Lung (tissue), 12 donors: ENCODE data around the gene SLC39A5. TPM values are rescaled to one million over a fixed set of nuclear protein-coding genes. Genes with fewer than 3 reads are reported as not detected.
A peak's percentile ranks its signal among the peaks of the same experiment; 100 is the strongest.

ENCODE experiments used
- ATAC-seq: fragments of 200-7000 bp; cut with Tn5 transposase; one replicate; pipeline ENCODE4 v1.9.1; 2020; ENCODE audit warnings: moderate number of reproducible peaks; ENCODE audit not compliant: insufficient read depth, low FRiP score
- DNase-seq, 3 donors: peaks; one replicate each; pipeline ENCODE4 v3.0.0-alpha.2; 2013 to 2017
- H3K27ac ChIP-seq, 2 donors: one replicate each; pipeline ENCODE4 v1.5.1; 2013; ENCODE audit warnings: mild to moderate bottlenecking in 2 of 2, moderate library complexity in 2 of 2, control low read depth in 1 of 2, inconsistent platforms in 1 of 2, low read depth in 1 of 2, low read length in 1 of 2
- H3K27me3 ChIP-seq, 3 donors: one replicate each; pipeline ENCODE4 v1.5.1; 2013; ENCODE audit warnings: low read length in 2 of 3; ENCODE audit not compliant: control insufficient read depth in 3 of 3, insufficient read depth in 3 of 3
- H3K36me3 ChIP-seq, 4 donors: one replicate each; pipeline ENCODE4 v1.5.1; 2013; ENCODE audit warnings: low read length in 4 of 4, mild to moderate bottlenecking in 1 of 4, moderate library complexity in 1 of 4; ENCODE audit not compliant: control insufficient read depth in 4 of 4, insufficient read depth in 4 of 4
- H3K4me1 ChIP-seq, 5 donors: one replicate each; pipeline ENCODE4 v1.5.1; 2013; ENCODE audit warnings: low read length in 5 of 5, mild to moderate bottlenecking in 2 of 5, moderate library complexity in 1 of 5; ENCODE audit not compliant: control insufficient read depth in 5 of 5, insufficient read depth in 5 of 5
- H3K4me3 ChIP-seq: one replicate; pipeline ENCODE4 v1.5.1; 2013; ENCODE audit warnings: mild to moderate bottlenecking, control low read depth, moderate library complexity
- H3K9ac ChIP-seq, 2 donors: one replicate each; pipeline ENCODE4 v1.5.1; 2013; ENCODE audit warnings: low read length in 2 of 2, control low read depth in 1 of 2; ENCODE audit not compliant: insufficient read depth in 1 of 2
- H3K9me3 ChIP-seq, 4 donors: one replicate each; pipeline ENCODE4 v1.5.1; 2013; ENCODE audit warnings: low read length in 3 of 4, mild to moderate bottlenecking in 1 of 4, moderate library complexity in 1 of 4; ENCODE audit not compliant: control insufficient read depth in 4 of 4, insufficient read depth in 3 of 4
- CTCF ChIP-seq: IDR thresholded peaks from 2 replicates; pipeline ENCODE4 v1.5.1; 2012; ENCODE audit warnings: mild to moderate bottlenecking; ENCODE audit errors: control extremely low read depth, extremely low read depth
- WGBS, 2 donors: extraction: QIAGEN DNeasy Blood & Tissue Kit; methylation state at CpG; one replicate each; pipeline ENCODE4 v1.1.7; 2013; 5-methylcytosine and 5-hydroxymethylcytosine counted together
- polyA plus RNA-seq, 2 donors: library from polyadenylated mRNA; stranded (reverse); fragments of 200-250 nt; gene quantifications; one replicate each; pipeline ENCODE4 v1.2.1, GENCODE V29; 2013
- total RNA-seq, 2 donors: library from RNA; depleted of rRNA in 1 of 2; stranded (reverse); fragments of >200 nt in 1 of 2; gene quantifications; one replicate each; pipeline ENCODE4 v1.2.1, GENCODE V29; 2014 to 2021
- donor health status: control.
- donor health status: control.
- donor health status: Bipolar disorder and iron deficiency.
- donor health status: healthy.
- donor health status: DM: yes; HTN: yes; CAD: no.

SLC39A5 gene
- total and polyA plus RNA-seq, 4 donors = 0.13 to 1.1 (median 0.45) TPM

GRCh38 chr12:56256326-56256960, 26.6 kb downstream of the SLC39A5 start:
- WGBS, 2 donors = 55 to 66% methylated on average over 4 of the region's 4 CpGs
- Histone ChIP-seq H3K27me3 (no peaks in the 10 kb centered on the region), H3K9ac (peak overlapping the region; percentile 11 to 77), H3K4me3 (no peak overlapping the region), H3K9me3 (no peaks in the 10 kb centered on the region), H3K4me1 (peaks cover 0 to 21% (median 8%) of the 10 kb centered on the region in 5 donors), H3K36me3 (peaks cover 20 to 52% (median 41%) of the 10 kb centered on the region in 4 donors), H3K27ac (no peak overlapping the region)
- no peak for ATAC-seq
- DNase-seq = no peak
- no peak for TF ChIP-seq CTCF

GRCh38 chr12:56257071-56257470, 27.2 kb downstream of the SLC39A5 start:
- no peaks in the 10 kb centered on the region for H3K27me3 ChIP-seq
- no peak for DNase-seq
- H3K4me3 ChIP-seq = peak overlapping the region; percentile 98
- 73 to 79% methylated on average over 8 of the region's 8 CpGs for WGBS, 2 donors
- no peaks in the 10 kb centered on the region for H3K9me3 ChIP-seq
- no peak overlapping the region for H3K27ac ChIP-seq
- no peak for TF ChIP-seq CTCF
- H3K4me1 ChIP-seq = peaks cover 0 to 21% (median 8%) of the 10 kb centered on the region in 5 donors
- peaks cover 20 to 47% (median 37%) of the 10 kb centered on the region in 4 donors for H3K36me3 ChIP-seq
- no peak for ATAC-seq
- peak overlapping the region; percentile 48 to 77 for H3K9ac ChIP-seq

- Histone ChIP-seq H3K27me3 (no peaks in the 10 kb centered on the region), H3K4me3 (peak overlapping the region; percentile 98), H3K27ac (peak overlapping the region; percentile 95 to 97), H3K9me3 (no peaks in the 10 kb centered on the region), H3K4me1 (peaks cover 0 to 21% (median 8%) of the 10 kb centered on the region in 5 donors), H3K9ac (peak overlapping the region; percentile 48 to 77), H3K36me3 (peaks cover 17 to 43% (median 32%) of the 10 kb centered on the region in 4 donors)
- DNase-seq = peak in 1 of 3 donors; percentile 29
- WGBS, 2 donors = 1% methylated on average over 24 to 27 of the region's 27 CpGs
- peak; percentile 4 for ATAC-seq
- no peak for TF ChIP-seq CTCF
Observed at GRCh38 chr12:56257491-56258067, 27.7 kb downstream of the SLC39A5 start.
